Measurements from ENCODE around the gene DCBLD1. TPM values are rescaled to one million over a fixed set of nuclear protein-coding genes. Genes with fewer than 3 reads are reported as not detected.

The DCBLD1 gene
- polyA plus RNA-seq, 1 donor (not counting 4 experiments of a cell fraction or from before 2014, with no cell fraction given) = 21.7 TPM

DNA sequence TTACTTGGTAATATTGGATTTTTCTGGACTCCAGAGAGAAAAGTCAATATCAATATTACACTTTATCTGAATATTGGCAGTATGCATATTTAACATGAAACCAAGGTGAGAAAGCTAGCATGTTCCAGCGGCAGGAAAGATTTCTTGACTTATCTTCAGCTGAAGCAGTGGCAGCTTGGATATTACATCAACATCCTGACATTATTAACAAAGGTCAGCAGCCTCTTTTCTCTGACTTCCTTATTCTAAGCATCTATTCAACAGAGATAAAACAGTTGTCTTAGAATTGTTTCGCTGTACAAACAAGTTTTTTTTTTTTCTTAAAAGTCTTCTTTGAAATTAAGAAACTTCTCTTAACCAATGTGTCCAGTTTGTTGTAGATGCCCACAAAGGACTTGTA, 11.8 kb downstream of the DCBLD1 start:
- Histone ChIP-seq H3K4me3 (ENCODE audit: control insufficient read depth in 2 of 3, extremely low read depth in 1 of 3, insufficient read depth in 2 of 3, low read depth in 1 of 3, low read length in 3 of 3) (no peak overlapping the region), H4K20me1 (ENCODE audit: control insufficient read depth, extremely low read depth, insufficient read depth, low read length) (no peaks in the 10 kb centered on the region), H3K27me3 (ENCODE audit: control insufficient read depth, extremely low read depth, insufficient read depth, low read length) (no peaks in the 10 kb centered on the region), H3K79me2 (ENCODE audit: control insufficient read depth, insufficient read depth, low read length) (peaks cover 62% of the 10 kb centered on the region), H3K4me1 (ENCODE audit: control insufficient read depth, extremely low read depth, insufficient read depth, low read length) (peaks cover 56% of the 10 kb centered on the region), H3K27ac (ENCODE audit: control insufficient read depth, insufficient read depth, low read length) (peak overlapping the region; percentile 97), H3K9me1 (ENCODE audit: control insufficient read depth, extremely low read depth, insufficient read depth, low read length) (no peaks in the 10 kb centered on the region), H3K9ac (ENCODE audit: control insufficient read depth, extremely low read depth, insufficient read depth, low read length) (no peak overlapping the region), H3K36me3 (ENCODE audit: control insufficient read depth in 2 of 2, extremely low read depth in 1 of 2, insufficient read depth in 2 of 2, low read length in 2 of 2) (peaks cover 0 to 4% of the 10 kb centered on the region in 2 experiments), H2AFZ (ENCODE audit: control insufficient read depth, low read length) (no peak overlapping the region), H3K9me3 (ENCODE audit: control insufficient read depth, low read depth, low read length) (no peaks in the 10 kb centered on the region), H3K4me2 (ENCODE audit: control insufficient read depth, extremely low read depth, insufficient read depth, low read depth, low read length) (peak overlapping the region; percentile 79)
- TF ChIP-seq EZH2 (IDR thresholded peaks at IDR 0.05; ENCODE audit: low read length) = no peak
- dilution Hi-C loops (cut with MboI; ENCODE audit: extremely low pct_ligation_motif_present, low sequenced_read_pairs) = no loop called here
- no peak for DNase-seq (ENCODE audit: low read depth, low spot score)
- peak; percentile 36 for FAIRE-seq

DNA sequence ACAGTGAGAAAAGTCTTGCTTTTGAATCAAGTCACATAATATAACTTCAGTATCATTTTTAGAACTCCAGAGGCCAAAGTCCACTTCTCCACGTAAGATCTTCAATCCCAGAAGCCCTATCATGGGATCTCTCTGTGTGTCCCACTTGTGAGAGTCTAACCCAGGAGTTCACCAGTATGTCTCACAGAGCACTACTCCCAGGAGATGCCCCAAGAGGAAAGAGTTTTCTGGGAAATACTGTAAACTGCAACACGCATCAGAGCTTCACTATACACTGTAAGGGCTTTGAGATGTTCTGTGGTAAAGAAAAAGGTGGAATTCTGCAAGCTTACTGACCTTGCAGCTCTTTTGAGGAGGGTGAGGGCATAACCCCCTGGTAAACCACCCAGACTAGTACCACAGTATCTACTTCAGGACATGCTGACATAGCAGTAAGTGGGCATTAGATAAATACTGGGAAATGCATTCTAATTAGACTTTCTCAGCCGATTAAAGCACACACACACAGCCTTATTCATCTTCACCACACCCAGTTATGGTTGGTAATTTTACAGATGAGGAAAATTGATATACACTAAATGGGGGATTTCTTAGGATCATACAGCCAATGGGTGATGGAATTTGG, 12.3 kb downstream of the DCBLD1 start:
- TF ChIP-seq EZH2 (IDR thresholded peaks at IDR 0.05; ENCODE audit: low read length) = no peak
- TF ChIP-seq CTCF (optimal IDR thresholded peaks at IDR 0.05 in 1 of 3, IDR thresholded peaks at IDR 0.05 in 1 of 3, conservative IDR thresholded peaks at IDR 0.05 in 1 of 3; ENCODE audit: extremely low read depth in 1 of 3, insufficient read depth in 2 of 3, low read length in 3 of 3) = no peak
- peak overlapping the region; percentile 97 for H3K27ac ChIP-seq (ENCODE audit: control insufficient read depth, insufficient read depth, low read length)

More for the DNA sequence above, 12.3 kb downstream of the DCBLD1 start:
- dilution Hi-C loops (cut with MboI; ENCODE audit: extremely low pct_ligation_motif_present, low sequenced_read_pairs) = no loop called here
- H3K4me1 ChIP-seq (ENCODE audit: control insufficient read depth, extremely low read depth, insufficient read depth, low read length) = peaks cover 56% of the 10 kb centered on the region
- peaks cover 65% of the 10 kb centered on the region for H3K79me2 ChIP-seq (ENCODE audit: control insufficient read depth, insufficient read depth, low read length)
- FAIRE-seq (peak; percentile 62), DNase-seq (ENCODE audit: low read depth, low spot score) (no peak)
- no peak overlapping the region for H3K4me3 ChIP-seq (ENCODE audit: control insufficient read depth in 2 of 3, extremely low read depth in 1 of 3, insufficient read depth in 2 of 3, low read depth in 1 of 3, low read length in 3 of 3)
- H3K4me2 ChIP-seq (ENCODE audit: control insufficient read depth, extremely low read depth, insufficient read depth, low read depth, low read length) = peak overlapping the region; percentile 79
- H3K27me3 ChIP-seq (ENCODE audit: control insufficient read depth, extremely low read depth, insufficient read depth, low read length) = no peaks in the 10 kb centered on the region
- H3K36me3 ChIP-seq (ENCODE audit: control insufficient read depth in 2 of 2, extremely low read depth in 1 of 2, insufficient read depth in 2 of 2, low read length in 2 of 2) = peaks cover 0 to 4% of the 10 kb centered on the region in 2 experiments
- H2AFZ ChIP-seq (ENCODE audit: control insufficient read depth, low read length) = no peak overlapping the region
- H3K9me3 ChIP-seq (ENCODE audit: control insufficient read depth, low read depth, low read length) = no peaks in the 10 kb centered on the region
- H4K20me1 ChIP-seq (ENCODE audit: control insufficient read depth, extremely low read depth, insufficient read depth, low read length) = no peaks in the 10 kb centered on the region
- H3K9ac ChIP-seq (ENCODE audit: control insufficient read depth, extremely low read depth, insufficient read depth, low read length) = peak overlapping the region; percentile 43
- no peaks in the 10 kb centered on the region for H3K9me1 ChIP-seq (ENCODE audit: control insufficient read depth, extremely low read depth, insufficient read depth, low read length)

Measured in keratinocyte (primary cell).